GM21786 (cell line): ENCODE results near the gene APCDD1L.
"Not testable (repeated sequence)": the region's sequence is repeated elsewhere in the genome, so short reads cannot be mapped to it uniquely, and the experiment has no call there.

Experiments used
- ATAC-seq: cut with Tn5 transposase; IDR thresholded peaks from one replicate; pipeline ENCODE4 v1.9.1; 2021; ENCODE audit not compliant: unreplicated experiment

Gene APCDD1L

GRCh38 chr20:58446264-58446959, 68.8 kb downstream of the APCDD1L start:
- ATAC-seq, result no peak

GRCh38 chr20:58444746-58445255, 70.4 kb downstream of the APCDD1L start:
- ATAC-seq, result no peak

- no peak for ATAC-seq
Measured at GRCh38 chr20:58441723-58442122, 73.5 kb downstream of the APCDD1L start.

GRCh38 chr20:58440021-58440767, 75.0 kb downstream of the APCDD1L start:
- ATAC-seq, result no peak

GRCh38 chr20:58438970-58439808, 76.0 kb downstream of the APCDD1L start:
- ATAC-seq, result no peak

GRCh38 chr20:58436868-58437645, 78.1 kb downstream of the APCDD1L start:
- peak; percentile 48 for ATAC-seq

GRCh38 chr20:58435237-58435636, 80.0 kb downstream of the APCDD1L start:
- no peak for ATAC-seq

- ATAC-seq, result no peak
Measured at GRCh38 chr20:58434326-58434725, 80.9 kb downstream of the APCDD1L start.

- no peak for ATAC-seq
Measured at GRCh38 chr20:58433759-58434158, 81.4 kb downstream of the APCDD1L start.

GRCh38 chr20:58433029-58433647, 82.1 kb downstream of the APCDD1L start:
- ATAC-seq, result no peak

GRCh38 chr20:58432186-58432954, 82.8 kb downstream of the APCDD1L start:
- no peak for ATAC-seq

GRCh38 chr20:58431134-58431533, 84.1 kb downstream of the APCDD1L start:
- no peak for ATAC-seq

GRCh38 chr20:58429303-58429702, 85.9 kb downstream of the APCDD1L start:
- no peak for ATAC-seq

- no peak for ATAC-seq
Measured at GRCh38 chr20:58428364-58428763, 86.8 kb downstream of the APCDD1L start.

- ATAC-seq, result not testable (repeated sequence)
Measured at GRCh38 chr20:58427571-58427970, 87.6 kb downstream of the APCDD1L start.

GRCh38 chr20:58424218-58424969, 90.8 kb downstream of the APCDD1L start:
- ATAC-seq, result no peak

- no peak for ATAC-seq
Measured at GRCh38 chr20:58421497-58421850, 93.7 kb downstream of the APCDD1L start.

- ATAC-seq, result no peak
Measured at GRCh38 chr20:58420798-58421496, 94.3 kb downstream of the APCDD1L start.
